Upper lobe of left lung (tissue), 6 donors: ENCODE data around the gene SLC6A4. TPM values are rescaled to one million over a fixed set of nuclear protein-coding genes. Genes with fewer than 3 reads are reported as not detected.
A peak's percentile ranks its signal among the peaks of the same experiment; 100 is the strongest.

Experiments used
- ATAC-seq, 2 donors: fragments of 200-7000 bp; cut with Tn5 transposase; one replicate each; pipeline ENCODE4 v1.9.1; 2022; ENCODE audit warnings: mild to moderate bottlenecking in 2 of 2, moderate library complexity in 2 of 2; ENCODE audit not compliant: low FRiP score in 2 of 2
- DNase-seq, 2 donors: peaks; one replicate each; pipeline ENCODE4 v3.0.0-alpha.2; 2019 to 2020
- H3K27ac ChIP-seq, 4 donors: fragments of 200-600 bp; sonication (generic); one replicate each; pipeline ENCODE4 v1.5.1; 2016 to 2019
- H3K27me3 ChIP-seq, 4 donors: fragments of 200-600 bp; sonication (generic); one replicate each; pipeline ENCODE4 v1.5.1; 2017 to 2019
- H3K36me3 ChIP-seq, 4 donors: fragments of 200-600 bp; sonication (generic); one replicate each; pipeline ENCODE4 v1.5.1; 2016 to 2019
- H3K4me1 ChIP-seq, 4 donors: fragments of 200-600 bp; sonication (generic); one replicate each; pipeline ENCODE4 v1.5.1; 2018 to 2019
- H3K4me3 ChIP-seq, 4 donors: fragments of 200-600 bp; sonication (generic); one replicate each; pipeline ENCODE4 v1.5.1; 2017 to 2019; ENCODE audit warnings: mild to moderate bottlenecking in 2 of 4, moderate library complexity in 1 of 4
- H3K9me3 ChIP-seq, 4 donors: fragments of 200-600 bp; sonication (generic); one replicate each; pipeline ENCODE4 v1.5.1; 2018 to 2019
- EP300 ChIP-seq, 4 donors: sonication (generic); formaldehyde crosslinking; IDR thresholded peaks; one replicate each; pipeline ENCODE4 v1.5.1; 2017; ENCODE audit warnings: antibody characterized with exemption in 4 of 4, control low read depth in 2 of 4
- POLR2A ChIP-seq, 4 donors: fragments of 450-650 bp; IDR thresholded peaks; one replicate each; pipeline ENCODE4 v1.5.1; 2016 to 2017; ENCODE audit warnings: antibody characterized with exemption in 4 of 4, mild to moderate bottlenecking in 2 of 4
- POLR2AphosphoS5 ChIP-seq, 2 donors: sonication (generic); formaldehyde crosslinking; IDR thresholded peaks; one replicate each; pipeline ENCODE4 v1.5.1; 2017; ENCODE audit warnings: antibody characterized with exemption in 2 of 2
- WGBS, 2 donors: methylation state at CpG; one replicate each; pipeline ENCODE4 v1.1.5; 2017 to 2018; 5-methylcytosine and 5-hydroxymethylcytosine counted together
- total RNA-seq, 6 donors: library from RNA; depleted of rRNA in 4 of 6; stranded (reverse); fragments of >200 nt in 4 of 6; gene quantifications; one replicate each; pipeline versions ENCODE4 v1.1.0 to v1.2.1, GENCODE V29; 2016 to 2021
- TF ChIP-seq, protein P1 (sequence below), 6 experiments: fragments of 450-650 bp in 4 of 6; fragments of 200-600 bp in 2 of 6; sonication (generic) in 2 of 6; IDR thresholded peaks; one replicate each; pipeline ENCODE4 v1.5.1; 2016 to 2019; ENCODE audit warnings: antibody characterized with exemption in 6 of 6
- donor health status: DM: no; HTN: no; CAD: no; lungs with moderate emphysema.
- donor health status: DM: no; HTN: yes; CAD: no; lungs with severe emphysema.

The SLC6A4 gene
- total RNA-seq, 6 donors from 2014 or later: 14.7 to 289 (median 44.8) TPM

- Histone ChIP-seq H3K27me3 (peaks cover 0 to 23% (median 13%) of the 10 kb centered on the region in 4 donors), H3K27ac (peak overlapping the region; percentile 70 to 89 (median 74)), H3K4me1 (peaks cover 33 to 50% (median 35%) of the 10 kb centered on the region in 4 donors), H3K4me3 (peak overlapping the region in 3 of 4 donors; percentile 55 to 66 (median 56)), H3K36me3 (no peaks in the 10 kb centered on the region), H3K9me3 (no peaks in the 10 kb centered on the region)
- ATAC-seq: peak; percentile 9 to 42
- peak in 1 of 2 donors; percentile 69 for DNase-seq
- TF ChIP-seq POLR2A (IDR thresholded peaks at IDR 0.05) (no peak), EP300 (IDR thresholded peaks at IDR 0.05) (no peak), POLR2AphosphoS5 (IDR thresholded peaks at IDR 0.05) (no peak)
- TF ChIP-seq, protein P1, sequence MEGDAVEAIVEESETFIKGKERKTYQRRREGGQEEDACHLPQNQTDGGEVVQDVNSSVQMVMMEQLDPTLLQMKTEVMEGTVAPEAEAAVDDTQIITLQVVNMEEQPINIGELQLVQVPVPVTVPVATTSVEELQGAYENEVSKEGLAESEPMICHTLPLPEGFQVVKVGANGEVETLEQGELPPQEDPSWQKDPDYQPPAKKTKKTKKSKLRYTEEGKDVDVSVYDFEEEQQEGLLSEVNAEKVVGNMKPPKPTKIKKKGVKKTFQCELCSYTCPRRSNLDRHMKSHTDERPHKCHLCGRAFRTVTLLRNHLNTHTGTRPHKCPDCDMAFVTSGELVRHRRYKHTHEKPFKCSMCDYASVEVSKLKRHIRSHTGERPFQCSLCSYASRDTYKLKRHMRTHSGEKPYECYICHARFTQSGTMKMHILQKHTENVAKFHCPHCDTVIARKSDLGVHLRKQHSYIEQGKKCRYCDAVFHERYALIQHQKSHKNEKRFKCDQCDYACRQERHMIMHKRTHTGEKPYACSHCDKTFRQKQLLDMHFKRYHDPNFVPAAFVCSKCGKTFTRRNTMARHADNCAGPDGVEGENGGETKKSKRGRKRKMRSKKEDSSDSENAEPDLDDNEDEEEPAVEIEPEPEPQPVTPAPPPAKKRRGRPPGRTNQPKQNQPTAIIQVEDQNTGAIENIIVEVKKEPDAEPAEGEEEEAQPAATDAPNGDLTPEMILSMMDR (IDR thresholded peaks at IDR 0.05): no peak
- WGBS, 2 donors: 26 to 32% methylated on average over 13 to 26 of the region's 27 CpGs
These were observed 3.0 kb upstream of the SLC6A4 start for GRCh38 chr17:30238387-30239088.

- Histone ChIP-seq H3K27me3 (peaks cover 0 to 23% (median 13%) of the 10 kb centered on the region in 4 donors), H3K4me3 (peak overlapping the region in 3 of 4 donors; percentile 55 to 66 (median 56)), H3K27ac (peak overlapping the region; percentile 70 to 89 (median 74)), H3K4me1 (peaks cover 33 to 50% (median 35%) of the 10 kb centered on the region in 4 donors), H3K36me3 (no peaks in the 10 kb centered on the region), H3K9me3 (no peaks in the 10 kb centered on the region)
- TF ChIP-seq POLR2A (IDR thresholded peaks at IDR 0.05): no peak
- no peak for TF ChIP-seq EP300 (IDR thresholded peaks at IDR 0.05)
- TF ChIP-seq, protein P1 (IDR thresholded peaks at IDR 0.05): no peak
- TF ChIP-seq POLR2AphosphoS5 (IDR thresholded peaks at IDR 0.05): no peak
- DNase-seq (peak in 1 of 2 donors; percentile 16), ATAC-seq (peak in 1 of 2 donors; percentile 11)
- 20 to 38% methylated on average over 4 to 7 of the region's 7 CpGs for WGBS, 2 donors
These were observed 2.5 kb upstream of the SLC6A4 start for GRCh38 chr17:30238003-30238344.

GRCh38 chr17:30237296-30238002 is 2.0 kb upstream of the SLC6A4 start:
- peak overlapping the region in 3 of 4 donors; percentile 55 to 66 (median 56) for H3K4me3 ChIP-seq
- H3K9me3 ChIP-seq: no peaks in the 10 kb centered on the region
- DNase-seq (peak in 1 of 2 donors; percentile 13), ATAC-seq (peak in 1 of 2 donors; percentile 31)
- TF ChIP-seq, protein P1 (IDR thresholded peaks at IDR 0.05): no peak
- no peak for TF ChIP-seq POLR2AphosphoS5 (IDR thresholded peaks at IDR 0.05)
- no peak for TF ChIP-seq EP300 (IDR thresholded peaks at IDR 0.05)
- no peak for TF ChIP-seq POLR2A (IDR thresholded peaks at IDR 0.05)
- 2 to 17% methylated on average over 9 to 21 of the region's 21 CpGs for WGBS, 2 donors
- H3K27me3 ChIP-seq: peaks cover 0 to 23% (median 13%) of the 10 kb centered on the region in 4 donors
- H3K36me3 ChIP-seq: no peaks in the 10 kb centered on the region
- peaks cover 33 to 50% (median 35%) of the 10 kb centered on the region in 4 donors for H3K4me1 ChIP-seq
- peak overlapping the region; percentile 48 to 89 (median 74) for H3K27ac ChIP-seq

DNA sequence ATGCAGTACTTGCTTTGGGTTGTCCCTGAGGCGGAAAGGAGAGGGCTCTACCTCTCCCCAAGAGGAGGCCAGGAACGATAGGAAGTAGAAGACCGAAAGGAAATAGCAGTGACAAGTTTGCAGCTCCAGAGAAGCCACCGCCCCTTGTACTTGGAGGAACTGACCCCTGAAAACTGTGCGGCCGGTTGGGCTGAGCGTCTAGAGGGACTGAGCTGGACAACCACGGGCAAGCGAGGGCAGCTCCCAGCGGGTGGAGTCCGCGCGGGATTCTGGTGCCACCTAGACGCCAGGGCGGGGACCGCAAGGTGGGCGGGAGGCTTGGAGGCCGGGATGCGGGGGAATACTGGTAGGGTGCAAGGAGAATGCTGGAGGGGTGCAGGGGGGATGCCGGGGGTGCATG is 1.3 kb upstream of the SLC6A4 start:
- 4 to 8% methylated on average over 9 to 12 of the region's 20 CpGs for WGBS, 2 donors
- H3K27ac ChIP-seq: peak overlapping the region in 3 of 4 donors; percentile 74 to 83 (median 83)
- TF ChIP-seq, protein P1 (IDR thresholded peaks at IDR 0.05): peak in 5 of 6 experiments; percentile 14 to 50 (median 28)
- TF ChIP-seq EP300 (IDR thresholded peaks at IDR 0.05) (no peak), POLR2AphosphoS5 (IDR thresholded peaks at IDR 0.05) (peak in 1 of 2 donors; percentile 59), POLR2A (IDR thresholded peaks at IDR 0.05) (peak in 1 of 4 donors; percentile 27)
- DNase-seq (peak; percentile 67 to 87), ATAC-seq (peak; percentile 54 to 65)
- H3K36me3 ChIP-seq: no peaks in the 10 kb centered on the region
- H3K4me1 ChIP-seq: peaks cover 33 to 50% (median 35%) of the 10 kb centered on the region in 4 donors
- H3K27me3 ChIP-seq: peaks cover 0 to 23% (median 13%) of the 10 kb centered on the region in 4 donors
- H3K9me3 ChIP-seq: no peaks in the 10 kb centered on the region
- H3K4me3 ChIP-seq: peak overlapping the region in 3 of 4 donors; percentile 55 to 66 (median 56)
